Left lung (tissue), 8 donors: ENCODE measurements around the gene BORA. TPM values are rescaled to one million over a fixed set of nuclear protein-coding genes. Genes with fewer than 3 reads are reported as not detected.

Experiments used
- polyA plus RNA-seq, 6 donors: library from polyadenylated mRNA; unstranded; fragments of 120-200 nt; gene quantifications; one replicate each; pipeline ENCODE4 v1.2.1, GENCODE V29; 2013; ENCODE audit not compliant: insufficient read length in 6 of 6
- total RNA-seq, 2 donors: library from RNA; stranded (reverse); fragmentation: NEBNext Ultra II Directional; extraction: Animal tissue kit (Norgen Biotek cat#: 25700); gene quantifications; one replicate each; pipeline ENCODE4 v1.2.1, GENCODE V29; 2021
- donor health status: DM: no; HTN: yes; CAD: no.
- donor health status: DM: no; HTN: no; CAD: no.

The BORA gene
- total and polyA plus RNA-seq, 8 donors, result 4.5 to 16.7 (median 10.1) TPM

Other genes starting within 250 kb of the BORA start
- gene MZT1, start 294 bp upstream of the BORA start, total RNA-seq, result 1 to 10 TPM; 8.7 to 9.1 TPM
- gene MZT1, start 294 bp upstream of the BORA start, polyA plus RNA-seq, result 10 to 100 TPM; 16.0 to 22.3 (median 20.2) TPM
- 10 to 100 TPM; 25.3 to 26.1 TPM for gene DIS3, start 54.0 kb downstream of the BORA start, total RNA-seq
- 10 to 100 TPM; 32.8 to 39.8 (median 35.1) TPM for gene DIS3, start 54.0 kb downstream of the BORA start, polyA plus RNA-seq
- gene PIBF1, start 54.2 kb downstream of the BORA start, total RNA-seq, result 10 to 100 TPM; 20.7 to 25.0 TPM
- 10 to 100 TPM; 36.9 to 52.6 (median 43.5) TPM for gene PIBF1, start 54.2 kb downstream of the BORA start, polyA plus RNA-seq